DOHH2 (cell line): ENCODE measurements around the gene IL16.

ENCODE experiments used
- H3F3A ChIP-seq: fragments of 200-600 bp; sonication (generic), shearing (Covaris generic); 2 replicates; pipeline ENCODE4 v1.6.0; 2016; ENCODE audit warnings: antibody characterized with exemption, mild to moderate bottlenecking; ENCODE audit not compliant: control insufficient read depth, insufficient read depth
- H3K27ac ChIP-seq: fragments of 200-600 bp; sonication (generic); 2 replicates; pipeline ENCODE4 v1.5.1; 2014; ENCODE audit warnings: low read depth, mild to moderate bottlenecking, low read length, moderate library complexity
- H3K27me3 ChIP-seq: fragments of 200-600 bp; sonication (generic); 2 replicates; pipeline ENCODE4 v1.6.1; 2014; ENCODE audit warnings: mild to moderate bottlenecking, low read length, mixed read lengths; ENCODE audit not compliant: control insufficient read depth
- H3K36me3 ChIP-seq: fragments of 200-600 bp; sonication (generic); 2 replicates; pipeline ENCODE4 v1.6.1; 2014; ENCODE audit warnings: mild to moderate bottlenecking, low read length, moderate library complexity, mixed read lengths; ENCODE audit not compliant: control insufficient read depth
- H3K4me1 ChIP-seq: fragments of 200-600 bp; sonication (generic); 2 replicates; pipeline ENCODE4 v1.6.1; 2014; ENCODE audit warnings: mild to moderate bottlenecking, low read length, mixed read lengths; ENCODE audit not compliant: control insufficient read depth
- H3K4me2 ChIP-seq: fragments of 200-600 bp; sonication (generic); 2 replicates; pipeline ENCODE4 v1.6.0; 2014; ENCODE audit warnings: mild to moderate bottlenecking, low read length, moderate library complexity
- H3K4me3 ChIP-seq: fragments of 200-600 bp; sonication (generic); 2 replicates; pipeline ENCODE4 v1.5.1; 2014; ENCODE audit warnings: mild to moderate bottlenecking, low read length, mixed read lengths
- H3K79me2 ChIP-seq: fragments of 200-600 bp; sonication (generic); 2 replicates; pipeline ENCODE4 v1.6.1; 2014; ENCODE audit warnings: mild to moderate bottlenecking, low read length, mixed read lengths; ENCODE audit not compliant: control insufficient read depth
- H3K9me2 ChIP-seq: fragments of 200-600 bp; sonication (generic); replicated peaks from 2 replicates; pipeline ENCODE4 v1.6.1; 2014; ENCODE audit warnings: mild to moderate bottlenecking, low read length, mixed read lengths; ENCODE audit not compliant: control insufficient read depth
- H3K9me3 ChIP-seq: fragments of 200-600 bp; sonication (generic); 2 replicates; pipeline ENCODE4 v1.6.1; 2014; ENCODE audit warnings: antibody characterized with exemption, low read length, mixed read lengths; ENCODE audit not compliant: control insufficient read depth, insufficient read depth
- H4K20me1 ChIP-seq: fragments of 200-600 bp; sonication (generic); 2 replicates; pipeline ENCODE4 v1.6.0; 2014; ENCODE audit warnings: low read depth, mild to moderate bottlenecking, antibody characterized with exemption, low read length, moderate library complexity; ENCODE audit not compliant: control insufficient read depth, insufficient read depth
- CTCF ChIP-seq: fragments of 200-600 bp; sonication (generic); IDR thresholded peaks from one replicate; pipeline ENCODE4 v1.5.1; 2014; ENCODE audit warnings: antibody characterized with exemption, mild to moderate bottlenecking, low read depth, low read length; ENCODE audit not compliant: poor library complexity, severe bottlenecking
- EZH2phosphoT487 ChIP-seq: fragments of 200-600 bp; sonication (generic); IDR thresholded peaks from 2 replicates; pipeline ENCODE4 v1.6.1; 2017; ENCODE audit warnings: borderline replicate concordance, mild to moderate bottlenecking, antibody characterized with exemption, low read length, moderate library complexity, mixed read lengths

Gene IL16

GRCh38 chr15:81275711-81276392 lies 79.2 kb downstream of the IL16 start:
- Histone ChIP-seq H3K4me1 (peaks cover 12% of the 10 kb centered on the region), H3K27me3 (peaks cover 5% of the 10 kb centered on the region; the same call in 1 of the 2 replicates), H3K79me2 (no peaks in the 10 kb centered on the region), H4K20me1 (no peaks in the 10 kb centered on the region), H3K4me3 (no peak overlapping the region), H3K4me2 (peak overlapping the region; percentile 13; the same call in 1 of the 2 replicates), H3K36me3 (no peaks in the 10 kb centered on the region), H3K9me3 (peaks cover 8% of the 10 kb centered on the region; the same call in 1 of the 2 replicates), H3F3A (no peaks in the 10 kb centered on the region), H3K9me2 (no peaks in the 10 kb centered on the region), H3K27ac (no peak overlapping the region)
- no peak for TF ChIP-seq CTCF
- TF ChIP-seq EZH2phosphoT487: no peak

GRCh38 chr15:81276967-81277366 lies 80.3 kb downstream of the IL16 start:
- H3K27me3 ChIP-seq: peaks cover 5% of the 10 kb centered on the region; the same call in 1 of the 2 replicates
- no peaks in the 10 kb centered on the region for H3F3A ChIP-seq
- TF ChIP-seq CTCF: no peak
- no peak for TF ChIP-seq EZH2phosphoT487
- no peak overlapping the region for H3K4me3 ChIP-seq
- peaks cover 12% of the 10 kb centered on the region for H3K4me1 ChIP-seq
- no peak overlapping the region for H3K4me2 ChIP-seq
- peaks cover 8% of the 10 kb centered on the region; the same call in 1 of the 2 replicates for H3K9me3 ChIP-seq
- no peaks in the 10 kb centered on the region for H3K79me2 ChIP-seq
- H4K20me1 ChIP-seq: no peaks in the 10 kb centered on the region
- H3K9me2 ChIP-seq: no peaks in the 10 kb centered on the region
- no peak overlapping the region for H3K27ac ChIP-seq
- no peaks in the 10 kb centered on the region for H3K36me3 ChIP-seq

- peaks cover 12% of the 10 kb centered on the region for H3K4me1 ChIP-seq
- H3K27me3 ChIP-seq: peaks cover 5% of the 10 kb centered on the region; the same call in 1 of the 2 replicates
- no peaks in the 10 kb centered on the region for H3K36me3 ChIP-seq
- H3F3A ChIP-seq: no peaks in the 10 kb centered on the region
- H4K20me1 ChIP-seq: no peaks in the 10 kb centered on the region
- H3K9me3 ChIP-seq: peaks cover 8% of the 10 kb centered on the region; the same call in 1 of the 2 replicates
- no peak overlapping the region for H3K4me2 ChIP-seq
- H3K79me2 ChIP-seq: no peaks in the 10 kb centered on the region
- no peak overlapping the region for H3K4me3 ChIP-seq
- no peaks in the 10 kb centered on the region for H3K9me2 ChIP-seq
- TF ChIP-seq CTCF: no peak
- no peak for TF ChIP-seq EZH2phosphoT487
- no peak overlapping the region for H3K27ac ChIP-seq
Observed at GRCh38 chr15:81277851-81278250, 81.2 kb downstream of the IL16 start.
